Activated CD8-positive, alpha-beta memory T cell treated with anti-CD3 and anti-CD28 coated beads for 24 hours (primary cell): ENCODE measurements around the gene TDRD7.

Source experiments
- DNase-seq: peaks from one replicate; pipeline ENCODE4 v3.0.0-alpha.2; 2020

The TDRD7 gene

GRCh38 chr9:97529363-97530076, 117.6 kb downstream of the TDRD7 start:
- no peak for DNase-seq

- no peak for DNase-seq
These were observed 120.0 kb downstream of the TDRD7 start for GRCh38 chr9:97531888-97532376.

GRCh38 chr9:97534185-97534584, 122.3 kb downstream of the TDRD7 start:
- DNase-seq, result no peak

- DNase-seq, result no peak
These were observed 123.2 kb downstream of the TDRD7 start for GRCh38 chr9:97534961-97535594.

- no peak for DNase-seq
These were observed 123.9 kb downstream of the TDRD7 start for GRCh38 chr9:97535771-97536170.

DNA sequence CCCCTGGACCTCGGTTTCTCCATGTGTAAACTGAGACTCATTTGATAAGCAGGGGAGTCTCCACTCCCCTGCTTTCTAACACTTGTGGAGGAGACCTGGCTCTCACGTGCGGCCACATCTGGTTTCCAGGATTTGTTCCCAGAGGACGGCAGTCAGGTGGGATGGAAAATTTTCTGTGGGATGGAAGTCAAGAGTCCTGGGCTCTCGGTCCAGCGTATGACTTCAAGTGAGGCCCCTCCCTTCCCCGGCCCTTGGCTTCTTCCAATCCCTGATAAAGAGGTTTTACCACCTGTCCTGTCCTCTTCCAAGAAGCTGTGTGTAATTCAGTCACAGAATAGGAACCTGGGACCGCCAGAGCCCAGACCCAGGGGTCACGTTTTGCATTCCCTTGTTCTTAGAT, 124.6 kb downstream of the TDRD7 start:
- DNase-seq, result no peak

DNA sequence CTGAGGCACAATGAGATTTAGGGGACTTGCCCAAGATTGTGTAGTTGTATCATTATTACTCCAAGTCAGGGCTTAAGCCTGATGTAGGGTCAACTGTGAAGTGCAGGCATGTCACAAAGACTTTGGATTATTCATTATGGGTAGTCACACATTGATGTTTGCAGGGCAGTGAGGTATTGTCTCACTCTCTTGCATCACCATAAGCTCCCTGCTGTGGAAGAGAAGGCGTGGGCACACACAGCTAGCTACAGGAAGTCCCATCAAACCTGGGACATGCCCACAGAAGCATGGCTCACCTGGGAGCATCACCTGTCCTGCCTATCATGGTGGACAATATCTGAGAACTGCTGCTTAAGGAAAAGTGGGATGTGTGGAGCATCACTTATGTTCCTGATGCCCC, 131.7 kb downstream of the TDRD7 start:
- no peak for DNase-seq

GRCh38 chr9:97545486-97545885, 133.6 kb downstream of the TDRD7 start:
- no peak for DNase-seq
